Natural killer cell (primary cell): ENCODE results near the gene PLVAP. TPM values are rescaled to one million over a fixed set of nuclear protein-coding genes. Genes with fewer than 3 reads are reported as not detected.

Experiments used
- ATAC-seq, 3 donors: fragments of 150-1000 bp in 2 of 3; fragments of 200-7000 bp in 1 of 3; cut with Tn5 transposase; 1 replicate in 1 of 3; 2 replicates in 2 of 3; pipeline ENCODE4 v1.10.0; 2021; ENCODE audit warnings: mild to moderate bottlenecking in 2 of 3, moderate library complexity in 2 of 3
- DNase-seq, 2 donors: peaks; one replicate each; pipeline versions ENCODE4 v3.0.0 to v3.0.0-alpha.2; 2013 to 2021; ENCODE audit warnings: mixed read lengths in 1 of 2
- H3K27ac ChIP-seq: one replicate; pipeline ENCODE4 v1.5.1; 2013; ENCODE audit warnings: mild to moderate bottlenecking, low read length
- H3K27me3 ChIP-seq: one replicate; pipeline ENCODE4 v1.6.1; 2013; ENCODE audit warnings: low read length; ENCODE audit not compliant: control insufficient read depth, insufficient read depth
- H3K36me3 ChIP-seq: one replicate; pipeline ENCODE4 v1.6.1; 2013; ENCODE audit warnings: low read length; ENCODE audit not compliant: control insufficient read depth, insufficient read depth
- H3K4me1 ChIP-seq: one replicate; pipeline ENCODE4 v1.6.1; 2013; ENCODE audit warnings: low read length; ENCODE audit not compliant: control insufficient read depth, insufficient read depth
- H3K4me3 ChIP-seq: one replicate; pipeline ENCODE4 v1.5.1; 2013; ENCODE audit warnings: low read length
- H3K9me3 ChIP-seq: one replicate; pipeline ENCODE4 v1.6.1; 2013; ENCODE audit warnings: low read length; ENCODE audit not compliant: control insufficient read depth, insufficient read depth
- H3K27ac Mint-ChIP-seq, 2 donors: one replicate each; pipeline ENCODE4 v1.8.0; 2022; ENCODE audit warnings: mild to moderate bottlenecking in 2 of 2, mixed read lengths in 2 of 2, moderate library complexity in 1 of 2
- H3K27me3 Mint-ChIP-seq, 2 donors: one replicate each; pipeline ENCODE4 v1.8.0; 2022; ENCODE audit warnings: low read depth in 2 of 2, mixed read lengths in 2 of 2
- H3K36me3 Mint-ChIP-seq: one replicate; pipeline ENCODE4 v1.8.0; 2022; ENCODE audit warnings: mixed read lengths
- H3K4me1 Mint-ChIP-seq, 2 donors: one replicate each; pipeline ENCODE4 v1.8.0; 2022; ENCODE audit warnings: mixed read lengths in 2 of 2
- H3K4me3 Mint-ChIP-seq: one replicate; pipeline ENCODE4 v1.8.0; 2022; ENCODE audit warnings: mild to moderate bottlenecking, moderate library complexity, mixed read lengths
- H3K9me3 Mint-ChIP-seq, 2 donors: one replicate each; pipeline ENCODE4 v1.8.0; 2022; ENCODE audit warnings: mixed read lengths in 2 of 2
- CTCF ChIP-seq: fragments of 200-600 bp; IDR thresholded peaks from one replicate; pipeline ENCODE4 v1.8.0; 2022; ENCODE audit warnings: antibody characterized with exemption
- WGBS: methylation state at CpG from one replicate; pipeline ENCODE4 v1.1.7; 2013; ENCODE audit warnings: missing lambda C conversion rate; ENCODE audit not compliant: insufficient coverage; 5-methylcytosine and 5-hydroxymethylcytosine counted together
- intact Hi-C: fragments of 100-400 bp; cut with micrococcal nuclease; formaldehyde crosslinking; loops from one replicate; pipeline ENCODE4 v1.14.2; 2022
- total RNA-seq, 4 donors: library from RNA; stranded (reverse); fragments of 120-200 nt in 1 of 4; gene quantifications; one replicate each; pipeline versions ENCODE4 v1.2.3 to v1.2.4, GENCODE V29; 2013 to 2022

PLVAP gene
- total RNA-seq, 3 donors from 2014 or later (not counting 1 experiment from before 2014, with no cell fraction given) = 0.33 to 0.53 TPM; not detected in 1

DNA sequence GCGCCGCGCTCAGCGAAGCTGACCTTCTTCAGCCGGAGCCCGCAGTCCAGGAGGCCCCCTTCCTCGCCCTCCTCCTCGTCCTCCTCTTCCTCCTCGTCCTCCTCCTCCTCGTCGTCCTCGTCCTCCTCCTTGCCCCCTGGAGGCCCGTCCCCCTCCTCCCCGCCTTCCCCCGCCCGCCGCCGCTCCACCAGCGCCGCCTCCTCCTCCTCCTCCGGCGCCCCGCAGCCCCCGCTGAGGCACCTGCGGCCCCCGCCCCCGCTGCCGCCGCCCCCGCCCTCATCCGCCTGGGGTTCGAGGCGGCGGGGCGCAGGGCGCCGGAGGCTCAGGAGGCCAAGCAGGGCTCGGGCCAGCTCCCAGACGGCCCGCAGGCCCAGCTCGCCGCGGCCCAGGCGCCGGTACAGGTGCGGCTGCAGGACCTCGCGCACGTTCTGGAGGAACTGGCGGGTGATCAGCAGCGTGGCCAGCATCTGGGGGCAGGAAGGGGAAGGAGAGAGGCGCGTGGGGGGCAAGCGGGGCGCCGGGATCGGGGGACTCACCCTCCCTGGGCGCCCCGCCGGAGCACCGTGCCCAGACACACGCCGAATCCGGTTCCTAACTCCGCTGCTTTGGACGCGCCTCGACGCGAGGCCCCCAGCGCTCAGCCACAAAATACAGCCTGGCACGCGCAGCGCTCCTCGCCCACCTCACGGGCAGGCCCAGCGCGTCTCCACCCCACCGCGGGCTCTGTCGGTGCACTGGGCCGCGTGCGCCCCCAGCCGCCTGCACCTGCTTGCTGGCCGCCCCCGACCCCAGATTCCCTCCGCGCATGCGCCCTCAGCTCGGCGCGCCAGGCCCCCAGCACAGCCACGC is 48.4 kb downstream of the PLVAP start:
- no peaks in the 10 kb centered on the region for H3K9me3 ChIP-seq
- H3K27ac Mint-ChIP-seq = peak overlapping the region in 1 of 2 donors; percentile 24
- peak overlapping the region; percentile 49 for H3K4me3 ChIP-seq
- peak; percentile 32 to 42 (median 39) for ATAC-seq
- no peak overlapping the region for H3K27ac ChIP-seq
- DNase-seq = peak in 1 of 2 donors; percentile 58
- no peaks in the 10 kb centered on the region for H3K27me3 Mint-ChIP-seq
- 4% methylated on average over 85 of the region's 94 CpGs for WGBS
- H3K9me3 Mint-ChIP-seq = no peaks in the 10 kb centered on the region
- TF ChIP-seq CTCF = no peak
- intact Hi-C loops = no loop called here
- H3K4me1 ChIP-seq = peaks cover 26% of the 10 kb centered on the region
- no peaks in the 10 kb centered on the region for H3K27me3 ChIP-seq
- no peaks in the 10 kb centered on the region for H3K36me3 Mint-ChIP-seq
- peaks cover 6 to 24% of the 10 kb centered on the region in 2 donors for H3K4me1 Mint-ChIP-seq
- peak overlapping the region; percentile 81 for H3K4me3 Mint-ChIP-seq
- H3K36me3 ChIP-seq = no peaks in the 10 kb centered on the region

DNA sequence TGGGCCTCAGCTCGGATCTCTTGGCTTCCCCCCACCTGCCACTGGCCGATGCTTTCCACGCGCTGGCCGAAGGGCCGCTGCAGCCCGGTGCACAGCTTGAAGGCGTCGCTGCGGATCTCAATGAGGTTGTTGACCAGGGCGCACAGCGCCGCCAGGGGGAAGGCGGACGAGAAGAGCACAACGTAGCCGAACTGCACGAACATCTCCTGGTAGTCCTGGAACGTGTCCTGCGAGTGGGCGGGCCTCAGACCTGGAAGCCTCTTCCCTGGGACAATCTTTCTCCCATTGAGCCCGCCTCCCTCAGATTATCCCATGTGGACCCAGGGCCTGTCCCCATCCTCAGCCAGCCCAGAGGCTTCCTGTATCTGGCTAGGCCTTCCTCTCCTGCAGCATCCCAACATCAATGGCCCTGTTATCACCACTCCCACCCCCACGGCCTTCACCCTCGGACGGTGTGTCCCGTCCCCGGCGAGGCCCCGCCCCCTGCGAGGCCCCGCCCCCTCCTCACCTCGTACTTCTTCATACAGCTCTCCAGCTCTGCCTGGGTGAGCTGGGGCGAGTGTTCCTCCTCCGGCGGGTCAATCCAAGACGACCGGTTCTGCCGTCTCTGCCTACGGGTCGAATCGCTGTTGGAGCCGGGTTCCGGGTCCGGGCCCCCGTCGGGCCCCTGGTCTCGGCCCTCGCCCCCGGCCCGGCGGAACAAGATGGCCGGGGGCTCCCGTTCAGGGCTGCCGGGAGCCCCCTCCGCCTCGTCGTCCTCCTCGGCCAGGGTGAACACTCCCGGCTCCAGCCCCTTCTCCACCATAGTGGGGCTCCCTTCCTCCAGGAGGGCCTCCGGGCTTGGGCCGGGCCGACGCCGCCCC is 49.3 kb downstream of the PLVAP start:
- peaks cover 22% of the 10 kb centered on the region for H3K4me1 ChIP-seq
- H3K4me1 Mint-ChIP-seq = peaks cover 3 to 18% of the 10 kb centered on the region in 2 donors
- H3K27ac Mint-ChIP-seq = peak overlapping the region in 1 of 2 donors; percentile 24
- TF ChIP-seq CTCF = no peak
- no peaks in the 10 kb centered on the region for H3K36me3 Mint-ChIP-seq
- ATAC-seq (peak; percentile 79 to 81 (median 80)), DNase-seq (peak in 1 of 2 donors; percentile 76)
- H3K9me3 ChIP-seq = no peaks in the 10 kb centered on the region
- 37% methylated on average over 63 of the region's 64 CpGs for WGBS
- peak overlapping the region; percentile 81 for H3K4me3 Mint-ChIP-seq
- H3K36me3 ChIP-seq = no peaks in the 10 kb centered on the region
- peak overlapping the region; percentile 49 for H3K4me3 ChIP-seq
- H3K27ac ChIP-seq = peak overlapping the region; percentile 40
- H3K27me3 Mint-ChIP-seq = no peaks in the 10 kb centered on the region
- no peaks in the 10 kb centered on the region for H3K9me3 Mint-ChIP-seq
- no peaks in the 10 kb centered on the region for H3K27me3 ChIP-seq
- intact Hi-C loops = no loop called here

- no peaks in the 10 kb centered on the region for H3K9me3 ChIP-seq
- Mint-ChIP-seq H3K27ac (no peak overlapping the region), H3K4me3 (peak overlapping the region; percentile 11)
Observed at GRCh38 chr19:17327068-17327653, 50.0 kb downstream of the PLVAP start.

More at GRCh38 chr19:17327068-17327653, 50.0 kb downstream of the PLVAP start:
- Histone ChIP-seq H3K27ac (no peak overlapping the region), H3K36me3 (no peaks in the 10 kb centered on the region), H3K27me3 (no peaks in the 10 kb centered on the region), H3K4me3 (no peak overlapping the region), H3K4me1 (peaks cover 22% of the 10 kb centered on the region)
- no peak for TF ChIP-seq CTCF
- no peak for ATAC-seq
- Mint-ChIP-seq H3K27me3 (no peaks in the 10 kb centered on the region), H3K36me3 (no peaks in the 10 kb centered on the region), H3K4me1 (peaks cover 0 to 18% of the 10 kb centered on the region in 2 donors), H3K9me3 (no peaks in the 10 kb centered on the region)
- no peak for DNase-seq
- 93% methylated on average over 27 of the region's 27 CpGs for WGBS
- intact Hi-C loops = no loop called here
